NCI-H128 (cell line): ENCODE data around the gene SPDYE17.
"Not testable (repeated sequence)": the region's sequence is repeated elsewhere in the genome, so short reads cannot be mapped to it uniquely, and the experiment has no call there.

ENCODE experiments used
- DNase-seq: peaks from one replicate; lab custom pipeline; 2025; ENCODE audit not compliant: unreplicated experiment; lab: John Stamatoyannopoulos, UW

SPDYE17 gene

DNA sequence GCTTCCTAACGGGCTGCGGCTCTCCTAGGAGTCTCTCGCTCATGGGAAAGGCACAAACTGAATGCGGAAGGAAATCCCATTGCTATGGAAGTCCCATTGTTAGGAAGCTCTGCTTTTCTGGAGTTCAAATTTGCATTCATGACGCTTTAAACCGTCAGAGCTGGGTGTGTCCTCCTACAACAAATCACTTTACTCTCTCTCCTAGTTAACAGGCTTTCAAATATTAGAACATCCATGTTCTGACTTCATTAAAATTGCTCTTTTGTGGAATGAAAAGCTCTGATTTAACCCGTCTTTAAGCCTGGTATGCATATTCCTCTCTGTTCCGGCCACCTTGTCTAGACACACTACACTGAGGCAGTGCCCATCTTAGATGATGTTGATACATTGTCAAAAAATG, at the start of gene SPDYE17:
Gene SPDYE17 (minus strand): TSS at position 101 of the 400 bp plus-strand sequence. CDS start 1,791 bp downstream, outside the sequence.
- DNase-seq, result not testable (repeated sequence)

DNA sequence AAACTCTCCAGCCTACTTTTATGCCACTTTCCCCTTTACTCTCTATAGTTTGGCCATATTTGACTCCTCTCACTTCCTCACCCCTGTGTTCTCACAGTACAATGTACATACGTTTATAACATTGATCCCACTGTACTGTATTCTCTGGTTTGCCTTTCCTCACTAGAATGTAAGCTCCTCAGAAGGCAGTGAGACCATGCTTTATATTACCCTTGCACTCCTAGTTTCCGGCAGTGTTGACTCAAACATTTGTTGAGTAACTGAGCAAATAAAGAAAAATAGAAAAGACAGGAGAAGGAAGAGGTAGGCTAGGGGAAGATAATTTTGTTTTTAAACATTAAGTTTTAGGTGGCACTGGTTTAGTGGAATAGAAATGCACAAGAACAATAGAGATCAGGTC, 48.1 kb upstream of the SPDYE17 start:
- DNase-seq, result not testable (repeated sequence)

DNA sequence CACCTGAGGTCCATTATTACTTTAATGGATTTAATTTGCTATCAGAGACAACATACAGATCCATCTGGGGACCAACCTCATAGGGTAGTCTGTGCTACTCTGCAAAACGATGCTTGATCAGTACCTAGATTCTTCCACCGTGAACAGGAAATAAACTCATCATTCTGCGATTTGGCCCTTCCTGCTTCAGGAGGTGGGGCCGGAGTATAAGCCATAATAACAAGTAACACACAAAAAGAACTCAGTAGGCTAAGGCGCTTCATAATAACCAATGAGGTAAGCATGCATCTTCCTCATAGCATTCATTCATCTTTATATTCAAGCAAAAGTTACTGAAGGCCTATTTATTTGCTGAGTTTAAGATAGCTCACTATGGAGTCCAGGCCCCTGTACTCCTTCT, 47.5 kb upstream of the SPDYE17 start:
- DNase-seq, result not testable (repeated sequence)

DNA sequence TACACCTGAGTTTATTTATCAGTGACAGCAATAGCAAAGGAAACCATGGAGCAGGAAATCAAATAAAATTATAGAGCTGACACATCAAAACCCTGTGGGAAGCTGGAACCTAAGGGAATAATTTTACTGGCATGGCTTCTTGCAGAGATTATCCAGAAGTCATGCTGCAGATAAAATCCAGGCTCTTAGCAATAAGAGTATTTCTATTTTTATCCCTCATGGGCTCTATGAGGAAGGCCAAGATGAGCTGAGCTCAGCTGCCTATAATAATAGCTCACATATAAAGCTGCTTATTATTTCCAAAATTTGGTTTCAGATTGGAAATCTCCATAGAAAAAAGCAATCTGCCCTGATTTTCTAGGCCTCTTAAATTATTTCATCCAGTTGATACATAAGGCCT, 47.0 kb upstream of the SPDYE17 start:
- DNase-seq, result not testable (repeated sequence)

DNA sequence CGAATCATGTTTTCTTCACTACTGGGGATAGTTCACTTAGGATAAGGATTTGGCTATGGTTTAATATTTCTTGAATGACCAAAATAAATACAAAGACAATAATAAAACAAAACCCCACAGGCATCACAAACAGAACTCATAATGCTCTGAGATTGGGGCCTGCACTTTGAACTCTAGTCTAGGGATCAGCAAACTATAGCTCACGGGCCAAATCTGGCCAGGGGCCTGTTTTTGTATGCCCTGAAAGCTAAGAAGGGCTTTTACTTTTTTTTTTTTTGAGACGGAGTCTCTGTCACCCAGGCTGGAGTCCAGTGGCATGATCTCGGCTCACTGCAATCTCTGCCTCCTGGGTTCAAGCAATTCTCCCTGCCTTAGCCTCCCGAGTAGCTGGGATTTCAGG, 44.9 kb upstream of the SPDYE17 start:
- not testable (repeated sequence) for DNase-seq

DNA sequence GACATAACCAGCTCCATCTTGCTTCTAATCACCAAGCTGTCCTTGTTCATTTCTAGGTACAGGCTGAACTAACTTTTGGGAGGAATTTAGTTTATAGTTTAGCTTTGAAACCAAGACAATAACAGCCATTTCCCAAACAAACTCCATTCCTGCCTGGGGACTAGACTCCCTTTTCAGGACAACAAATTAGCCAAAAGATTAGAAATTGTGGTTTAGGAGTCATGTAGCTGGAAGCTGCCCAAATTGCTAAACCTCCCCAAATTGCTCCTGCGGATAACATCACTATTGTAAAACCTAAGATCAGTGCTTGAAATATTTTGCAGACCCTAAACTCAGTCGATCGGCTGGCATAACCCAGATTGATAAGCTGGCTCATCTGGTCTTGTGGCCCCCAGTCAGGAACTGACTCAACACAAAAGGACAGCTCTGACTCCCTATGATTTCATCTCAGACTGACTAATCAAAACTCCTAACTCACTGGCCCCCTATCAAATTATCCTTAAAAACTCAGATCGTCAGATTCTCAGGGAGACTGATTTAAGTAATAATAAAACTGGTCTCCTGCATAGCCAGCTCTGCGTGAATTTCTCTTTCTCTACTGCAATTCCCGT, 42.7 kb upstream of the SPDYE17 start:
- DNase-seq, result not testable (repeated sequence)

- DNase-seq, result not testable (repeated sequence)
These were observed 38.9 kb upstream of the SPDYE17 start for GRCh38 chr7:77071108-77071507.

DNA sequence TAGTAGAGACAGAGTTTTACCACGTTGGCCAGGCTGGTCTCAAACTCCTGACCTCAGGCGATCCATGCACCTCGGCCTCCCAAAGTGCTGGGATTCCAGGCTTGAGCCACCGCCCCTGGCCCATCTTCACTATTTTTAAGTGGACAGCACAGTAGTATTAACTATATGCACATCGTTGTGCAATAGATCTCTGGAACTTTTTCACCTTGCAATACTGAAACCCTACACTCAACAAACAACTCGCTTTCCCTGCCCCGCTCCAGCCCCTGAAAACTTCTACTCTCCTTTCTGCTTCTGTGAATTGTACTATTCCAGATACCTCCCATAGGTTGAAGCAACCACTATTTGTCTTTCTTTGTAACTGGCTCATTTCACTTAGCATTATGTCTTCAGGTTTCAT, 33.7 kb upstream of the SPDYE17 start:
- not testable (repeated sequence) for DNase-seq

DNA sequence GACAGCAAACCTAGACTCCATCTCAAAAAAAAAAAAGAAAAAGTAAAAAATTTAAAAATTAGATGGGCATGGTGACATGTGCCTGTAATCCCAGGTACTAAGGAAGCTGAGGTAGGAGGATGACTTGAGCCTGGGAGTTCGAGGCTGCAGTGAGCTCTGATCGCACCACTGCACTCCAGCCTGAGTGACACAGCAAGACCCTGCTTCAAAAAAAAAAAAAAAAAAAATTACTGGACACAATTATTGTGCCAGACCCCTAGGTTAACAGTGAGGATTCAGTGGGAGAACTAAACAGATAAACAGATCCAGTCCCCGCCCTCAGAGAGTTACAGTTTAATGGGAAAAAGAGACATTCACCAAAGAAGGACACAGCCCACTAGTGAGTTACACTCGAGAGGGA, 31.6 kb upstream of the SPDYE17 start:
- not testable (repeated sequence) for DNase-seq

- not testable (repeated sequence) for DNase-seq
These were observed 30.4 kb upstream of the SPDYE17 start, which contains the start of gene SPDYE18 for GRCh38 chr7:77062557-77062956. TSS of gene SPDYE18 (minus strand) at chr7:77062558. CDS start at chr7:77060512, 2,046 bp downstream.

DNA sequence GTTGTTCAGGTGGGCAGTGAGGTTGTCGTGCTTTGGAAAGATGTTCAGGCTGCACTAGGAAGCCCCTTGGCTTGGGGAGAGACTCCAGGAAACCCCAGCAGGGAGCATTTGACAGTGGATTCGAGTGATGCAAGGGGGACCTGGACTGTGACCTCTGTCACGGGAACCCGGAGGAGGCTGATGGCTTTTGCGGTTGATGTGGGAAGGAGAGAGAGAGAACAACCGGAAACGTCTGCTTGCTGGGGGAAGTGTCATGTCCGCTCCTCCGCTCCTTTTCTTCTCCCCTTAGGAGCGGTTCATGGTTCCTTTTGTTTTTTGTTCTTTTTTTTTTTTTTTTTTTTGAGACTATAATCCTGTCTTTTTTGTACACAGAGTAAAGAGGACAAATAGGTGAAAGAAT, 5.8 kb downstream of the SPDYE17 start:
- DNase-seq, result not testable (repeated sequence)

DNA sequence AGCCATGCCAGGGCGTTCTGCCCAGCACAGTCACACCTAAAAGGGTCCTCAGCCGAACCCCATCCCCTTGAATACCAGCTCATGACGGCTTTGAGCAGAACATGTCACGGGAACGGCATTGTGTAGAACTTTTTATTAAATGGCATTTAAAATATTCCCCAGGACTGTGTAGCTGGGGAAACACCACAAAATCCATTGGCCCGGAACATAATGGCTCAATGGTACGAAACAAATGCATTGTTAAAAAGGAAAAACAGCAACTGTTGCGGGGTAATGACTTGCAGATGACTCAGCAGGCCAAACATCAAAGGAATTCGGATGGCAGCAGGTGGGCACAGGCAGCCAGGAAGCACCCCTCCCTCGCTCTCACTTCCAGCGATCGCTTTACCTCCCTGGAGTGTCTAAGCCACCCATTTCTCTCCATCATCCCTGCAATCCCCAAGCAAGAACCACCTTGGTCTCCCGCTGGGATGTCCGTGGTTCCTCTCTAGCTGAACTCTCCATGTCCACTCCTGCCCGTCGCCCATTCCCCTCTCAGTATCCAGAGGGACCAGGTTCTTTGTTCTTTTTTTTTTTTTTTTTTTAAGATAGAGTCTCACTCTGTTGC, 22.0 kb downstream of the SPDYE17 start:
- not testable (repeated sequence) for DNase-seq

- DNase-seq, result not testable (repeated sequence)
These were observed 24.2 kb downstream of the SPDYE17 start for GRCh38 chr7:77008000-77008399.

DNA sequence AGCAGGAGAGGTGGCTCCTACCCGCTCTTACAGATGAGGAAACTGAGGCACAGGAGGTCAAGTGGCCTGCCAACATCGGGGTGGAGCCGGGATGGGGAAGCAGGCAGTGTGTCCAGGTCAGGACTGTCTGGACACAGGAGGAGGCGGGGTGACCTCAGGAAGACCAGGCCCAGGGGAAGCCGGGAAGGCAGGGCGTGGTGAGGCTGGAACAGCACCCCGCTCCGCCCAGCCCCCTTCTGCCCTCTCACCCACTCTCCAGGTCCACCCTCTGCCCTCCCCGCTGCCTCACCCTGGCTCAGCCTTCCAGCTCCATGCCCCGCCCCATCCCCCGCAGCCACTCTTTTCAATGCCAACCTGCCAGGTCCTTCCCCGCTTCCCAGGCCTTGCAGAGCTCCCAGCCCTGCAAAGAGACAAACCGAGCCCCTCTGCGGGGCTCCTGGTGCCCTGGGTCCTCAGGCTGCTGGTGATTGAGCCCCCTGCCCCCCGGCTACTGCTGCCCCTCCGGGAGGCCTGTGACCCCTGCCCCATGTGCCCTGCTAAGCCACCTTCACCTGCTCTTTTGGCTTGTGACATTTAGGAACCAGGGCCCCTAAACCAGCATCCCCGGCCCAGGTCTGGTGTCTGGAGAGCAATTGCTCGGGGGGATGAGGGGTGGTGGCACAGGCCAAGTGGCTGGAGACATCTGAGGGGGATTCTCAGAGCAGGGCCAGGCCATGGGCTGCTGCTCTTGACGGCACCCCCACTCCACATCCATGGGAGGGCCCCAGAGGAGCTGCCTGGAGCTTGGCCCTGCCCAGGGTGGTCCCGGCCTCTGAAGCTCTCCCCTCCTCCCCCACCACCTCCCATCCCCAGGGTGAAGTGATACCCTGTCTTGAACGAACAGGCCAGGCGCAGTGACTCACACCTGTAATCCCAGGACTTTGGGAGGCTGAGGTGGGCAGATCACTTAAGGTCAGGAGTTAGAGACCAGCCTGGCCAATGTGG, 25.7 kb downstream of the SPDYE17 start:
- DNase-seq, result not testable (repeated sequence)

DNA sequence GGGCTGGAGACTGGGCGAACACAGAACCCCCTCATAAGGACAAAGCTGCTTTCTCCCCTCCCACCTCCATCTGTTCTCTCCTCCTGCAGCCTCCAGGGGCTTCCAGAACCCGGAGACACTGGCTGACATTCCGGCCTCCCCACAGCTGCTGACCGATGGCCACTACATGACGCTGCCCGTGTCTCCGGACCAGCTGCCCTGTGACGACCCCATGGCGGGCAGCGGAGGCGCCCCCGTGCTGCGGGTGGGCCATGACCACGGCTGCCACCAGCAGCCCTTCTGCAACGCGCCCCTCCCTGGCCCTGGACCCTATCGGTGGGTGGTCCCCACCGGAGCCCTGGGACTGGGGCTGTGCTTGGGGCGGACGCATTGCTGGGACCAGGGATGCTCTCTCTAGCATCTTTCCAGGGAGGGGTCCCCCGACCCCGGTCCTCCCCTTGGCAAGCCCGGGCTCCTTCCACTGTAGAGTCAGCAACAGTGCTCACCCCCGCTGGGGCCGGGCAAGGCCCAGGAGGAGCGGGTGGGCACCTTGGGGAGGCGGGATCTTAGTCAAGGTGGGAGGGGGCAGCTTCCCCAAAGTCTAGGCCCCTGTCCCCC, 26.6 kb downstream of the SPDYE17 start:
- not testable (repeated sequence) for DNase-seq

DNA sequence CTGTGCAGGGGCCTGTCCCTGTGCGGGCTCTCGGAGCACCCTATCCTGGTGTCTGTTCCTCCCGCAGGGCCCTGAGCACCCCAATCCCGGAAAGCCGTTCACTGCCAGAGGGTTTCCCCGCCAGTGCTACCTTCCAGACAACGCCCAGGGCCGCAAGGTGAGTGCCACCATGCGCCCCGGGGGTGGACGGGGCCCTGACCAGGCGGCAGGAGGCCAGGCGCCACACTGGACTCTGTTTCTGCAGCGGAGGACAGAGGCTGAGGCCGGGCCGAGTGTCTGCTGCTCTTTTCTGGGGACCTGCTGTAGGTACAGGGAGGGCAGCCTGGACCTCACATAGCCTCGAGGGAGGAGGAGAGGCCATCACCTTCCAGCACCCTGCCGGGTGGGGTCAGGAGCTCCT, 28.0 kb downstream of the SPDYE17 start:
- not testable (repeated sequence) for DNase-seq

- not testable (repeated sequence) for DNase-seq
These were observed 28.9 kb downstream of the SPDYE17 start for GRCh38 chr7:77003241-77003640.

- not testable (repeated sequence) for DNase-seq
These were observed 29.4 kb downstream of the SPDYE17 start for GRCh38 chr7:77002678-77003233.

DNA sequence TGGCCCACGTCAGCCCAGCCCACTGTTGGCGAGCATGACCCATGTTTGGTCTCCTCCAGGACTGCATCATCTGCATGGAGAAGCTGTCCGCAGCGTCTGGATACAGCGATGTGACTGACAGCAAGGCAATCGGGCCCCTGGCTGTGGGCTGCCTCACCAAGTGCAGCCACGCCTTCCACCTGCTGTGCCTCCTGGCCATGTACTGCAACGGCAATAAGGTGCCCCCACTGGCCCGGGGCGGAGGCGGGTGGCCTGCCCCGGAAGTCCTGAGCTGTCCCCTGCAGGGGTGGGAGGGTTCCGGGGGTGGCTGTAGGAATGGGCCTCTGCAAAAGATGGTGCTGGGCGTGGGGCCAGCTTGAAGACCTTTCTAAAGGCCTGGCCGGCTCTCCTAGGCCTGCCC, 30.1 kb downstream of the SPDYE17 start:
- DNase-seq, result not testable (repeated sequence)

DNA sequence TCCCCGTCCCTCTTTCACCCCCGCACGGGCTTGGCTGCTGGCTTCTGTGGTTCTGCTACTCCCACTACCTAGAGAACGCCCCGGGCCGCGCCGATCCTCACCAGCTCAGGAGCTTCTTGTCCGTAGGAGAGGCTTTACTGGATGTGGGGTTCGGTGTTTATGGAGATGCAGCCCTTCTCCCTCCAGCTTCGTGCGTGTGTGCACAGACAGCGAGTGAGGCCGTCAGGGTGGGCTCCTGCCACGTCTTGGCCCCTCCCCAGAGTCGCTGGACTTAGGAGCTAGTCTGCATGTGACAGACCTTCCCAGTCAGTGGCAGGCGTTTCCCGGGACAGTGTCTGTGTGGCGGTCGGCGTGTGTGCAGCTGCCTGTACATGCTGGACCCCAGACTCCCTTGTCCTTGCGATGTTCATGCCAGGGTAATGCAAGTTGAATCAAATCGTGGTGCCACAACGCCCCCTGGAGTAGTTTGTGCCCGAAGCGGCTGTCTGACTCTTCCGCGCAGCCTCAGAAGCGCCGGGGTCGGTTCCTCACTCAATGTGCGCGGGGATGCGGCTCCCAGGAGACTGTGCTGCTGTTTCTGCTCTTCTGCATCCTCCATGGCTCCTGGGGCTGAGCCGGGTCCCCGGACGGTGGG, 32.6 kb downstream of the SPDYE17 start:
- not testable (repeated sequence) for DNase-seq
